KOPT-K1 (cell line): ENCODE measurements around the gene UQCR11.

Source experiments
- H3K27ac ChIP-seq: fragments of 200-600 bp; sonication (generic); 2 replicates; pipeline ENCODE4 v1.5.1; 2016; ENCODE audit warnings: antibody characterized with exemption, mild to moderate bottlenecking, low read depth, low read length; ENCODE audit not compliant: poor library complexity, severe bottlenecking
- H3K36me3 ChIP-seq: fragments of 200-600 bp; sonication (generic); 2 replicates; pipeline ENCODE4 v1.5.1; 2017; ENCODE audit warnings: antibody characterized with exemption, mild to moderate bottlenecking, low read length, moderate library complexity; ENCODE audit not compliant: insufficient read depth
- H3K9me3 ChIP-seq: fragments of 200-600 bp; sonication (generic); 2 replicates; pipeline ENCODE4 v1.5.1; 2017; ENCODE audit warnings: antibody characterized with exemption, low read length, mild to moderate bottlenecking; ENCODE audit not compliant: insufficient read depth, poor library complexity, severe bottlenecking

Gene UQCR11

GRCh38 chr19:1558552-1558951 is 46.7 kb downstream of the UQCR11 start:
- Histone ChIP-seq H3K36me3 (peaks cover 20% of the 10 kb centered on the region; the same call in 1 of the 2 replicates), H3K27ac (no peak overlapping the region), H3K9me3 (no peaks in the 10 kb centered on the region)

GRCh38 chr19:1556390-1557070 is 48.7 kb downstream of the UQCR11 start:
- Histone ChIP-seq H3K27ac (no peak overlapping the region), H3K9me3 (no peaks in the 10 kb centered on the region), H3K36me3 (peaks cover 20% of the 10 kb centered on the region; the same call in 1 of the 2 replicates)

- no peak overlapping the region for H3K27ac ChIP-seq
- H3K9me3 ChIP-seq: no peaks in the 10 kb centered on the region
- peaks cover 12% of the 10 kb centered on the region; the same call in 1 of the 2 replicates for H3K36me3 ChIP-seq
Observed at GRCh38 chr19:1555487-1556389, 49.5 kb downstream of the UQCR11 start.

GRCh38 chr19:1554968-1555367 is 50.3 kb downstream of the UQCR11 start:
- Histone ChIP-seq H3K27ac (no peak overlapping the region), H3K36me3 (peaks cover 11% of the 10 kb centered on the region; the same call in 1 of the 2 replicates), H3K9me3 (no peaks in the 10 kb centered on the region)

GRCh38 chr19:1553415-1553814 is 51.8 kb downstream of the UQCR11 start:
- Histone ChIP-seq H3K36me3 (peaks cover 11% of the 10 kb centered on the region; the same call in 1 of the 2 replicates), H3K27ac (no peak overlapping the region), H3K9me3 (no peaks in the 10 kb centered on the region)

GRCh38 chr19:1551068-1552040 is 53.9 kb downstream of the UQCR11 start:
- Histone ChIP-seq H3K9me3 (no peaks in the 10 kb centered on the region), H3K36me3 (peaks cover 6% of the 10 kb centered on the region; the same call in 1 of the 2 replicates), H3K27ac (no peak overlapping the region)

- H3K27ac ChIP-seq: no peak overlapping the region
- H3K9me3 ChIP-seq: no peaks in the 10 kb centered on the region
- peaks cover 2% of the 10 kb centered on the region; the same call in 1 of the 2 replicates for H3K36me3 ChIP-seq
Observed at GRCh38 chr19:1549332-1549945, 55.8 kb downstream of the UQCR11 start.
